Fibroblast of skin of back (primary cell): ENCODE measurements around the gene TYMP.
A peak's percentile ranks its signal among the peaks of the same experiment; 100 is the strongest.

Source experiments
- DNase-seq: peaks from one replicate; pipeline ENCODE4 v3.0.0-alpha.2; 2013

The TYMP gene

GRCh38 chr22:50562523-50563412, 33.0 kb upstream of the TYMP start, which contains the start of gene SYCE3:
Gene SYCE3 (minus strand): TSS chr22:50562919. CDS start chr22:50556405, 6,514 bp downstream.
- DNase-seq = peak; percentile 90

DNA sequence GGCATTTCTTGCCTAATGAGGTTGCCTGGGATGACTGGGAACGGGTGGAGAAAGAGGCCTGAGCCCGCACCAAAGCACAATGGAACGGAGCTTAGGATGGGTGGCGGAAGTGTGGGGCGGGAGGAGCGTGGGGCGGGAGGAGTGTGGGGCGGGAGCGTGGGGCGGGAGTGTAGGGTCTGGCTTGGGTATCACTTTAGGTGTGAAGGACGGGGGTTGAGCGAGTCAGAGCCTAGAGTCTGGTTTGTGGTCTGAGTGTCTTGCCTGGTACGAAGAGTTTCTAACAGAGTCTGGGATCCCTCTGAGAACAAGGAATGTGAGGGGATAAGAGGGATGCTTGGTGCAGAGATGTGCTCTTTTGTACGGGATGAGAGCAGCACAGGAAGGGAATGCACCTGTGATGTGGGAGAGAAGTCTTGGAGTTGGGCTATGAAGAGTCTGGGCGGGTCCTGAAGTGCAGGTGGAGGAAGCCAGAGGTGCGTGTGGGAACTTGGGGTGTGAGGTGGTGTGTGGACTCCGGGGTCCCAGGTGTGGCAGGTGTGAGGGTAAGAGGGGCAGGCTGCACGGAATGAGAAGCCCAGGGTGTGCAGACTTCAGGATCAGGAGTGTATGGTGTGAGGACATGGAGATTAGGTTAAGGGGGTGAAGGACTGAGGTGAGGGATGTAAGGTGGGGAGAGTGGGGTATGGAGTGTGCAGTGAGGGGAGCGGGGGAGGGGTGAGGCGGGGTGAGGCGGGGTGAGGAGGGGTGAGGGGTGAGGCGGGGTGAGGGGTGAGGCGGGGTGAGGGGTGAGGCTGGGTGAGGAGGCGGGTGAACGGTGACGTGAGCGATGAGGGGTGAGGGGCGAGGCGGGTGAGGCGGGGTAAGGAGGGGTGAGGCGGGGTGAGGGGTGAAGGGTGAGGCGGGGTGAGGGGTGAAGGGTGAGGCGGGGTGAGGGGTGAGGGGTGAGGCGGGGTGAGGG, 31.9 kb upstream of the TYMP start:
- no peak for DNase-seq

DNA sequence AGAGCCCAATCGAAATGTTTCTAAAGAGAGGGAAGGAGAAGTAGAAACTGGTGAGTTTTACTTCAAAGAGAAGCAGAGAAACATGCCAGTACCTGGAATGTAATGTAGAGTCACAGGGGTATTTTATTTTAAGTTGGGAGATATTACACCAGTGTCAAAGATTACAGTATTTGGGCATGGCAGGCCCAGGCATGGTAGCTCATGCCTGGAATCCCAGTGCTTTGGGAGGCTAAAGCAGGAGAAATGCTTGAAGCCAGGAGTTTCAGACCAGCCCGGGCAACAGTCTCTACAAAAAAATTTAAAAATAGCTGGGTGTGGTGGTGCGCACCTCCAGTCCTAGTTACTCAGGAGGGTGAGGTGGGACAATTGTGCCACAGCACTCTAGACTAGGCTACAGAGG, 30.2 kb upstream of the TYMP start:
- DNase-seq = no peak

- no peak for DNase-seq
These were observed 26.9 kb upstream of the TYMP start for GRCh38 chr22:50556703-50557102.

- no peak for DNase-seq
These were observed 23.5 kb upstream of the TYMP start for GRCh38 chr22:50553310-50553709.

DNA sequence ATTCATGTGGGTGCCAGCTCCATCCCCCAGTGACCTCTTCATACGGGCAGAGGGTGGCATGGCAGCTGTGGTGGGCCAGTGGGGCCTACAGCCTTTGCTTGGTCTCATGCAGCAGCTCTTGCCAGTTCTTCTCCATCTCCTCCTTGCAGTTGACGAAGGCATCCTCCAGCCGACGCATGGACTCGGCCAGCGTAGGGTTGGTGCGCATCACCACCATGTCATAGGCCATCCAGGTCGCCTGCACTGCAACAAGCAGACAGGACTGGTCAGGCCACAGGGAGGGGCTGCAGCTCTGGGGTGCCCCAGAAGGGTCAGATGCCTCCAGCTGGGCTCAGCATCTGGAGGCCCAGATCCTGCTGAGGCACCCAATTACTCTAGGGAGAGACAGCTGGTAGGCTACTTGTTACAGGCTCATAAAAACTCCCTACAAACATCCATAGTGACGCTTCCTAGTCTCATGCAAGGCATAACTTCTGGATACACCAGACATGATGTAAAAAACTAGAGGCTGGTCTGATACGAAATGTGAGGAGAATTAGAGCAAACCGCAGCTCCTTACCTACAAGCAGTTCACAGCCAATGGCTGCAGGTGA, 21.4 kb upstream of the TYMP start:
- no peak for DNase-seq

DNA sequence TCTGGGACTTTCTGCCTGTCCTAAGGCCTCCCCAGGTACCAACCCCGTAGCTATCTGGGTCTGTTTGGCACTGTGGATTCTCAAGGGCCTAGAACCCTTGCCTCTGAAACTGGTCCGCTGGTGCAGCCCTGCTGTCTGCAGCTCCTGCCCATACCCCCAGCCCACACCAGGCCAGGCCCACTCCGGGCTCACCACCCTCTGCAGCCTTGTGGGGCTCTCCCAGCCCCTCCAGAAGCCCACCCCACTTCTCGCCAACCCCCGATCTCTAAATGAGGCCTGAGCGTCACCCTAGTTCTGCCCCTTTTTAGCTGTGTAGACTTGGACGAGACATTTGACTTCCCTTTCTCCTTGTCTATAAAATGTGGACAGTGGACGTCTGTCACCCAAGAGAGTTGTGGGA, 20.6 kb upstream of the TYMP start:
- no peak for DNase-seq

DNA sequence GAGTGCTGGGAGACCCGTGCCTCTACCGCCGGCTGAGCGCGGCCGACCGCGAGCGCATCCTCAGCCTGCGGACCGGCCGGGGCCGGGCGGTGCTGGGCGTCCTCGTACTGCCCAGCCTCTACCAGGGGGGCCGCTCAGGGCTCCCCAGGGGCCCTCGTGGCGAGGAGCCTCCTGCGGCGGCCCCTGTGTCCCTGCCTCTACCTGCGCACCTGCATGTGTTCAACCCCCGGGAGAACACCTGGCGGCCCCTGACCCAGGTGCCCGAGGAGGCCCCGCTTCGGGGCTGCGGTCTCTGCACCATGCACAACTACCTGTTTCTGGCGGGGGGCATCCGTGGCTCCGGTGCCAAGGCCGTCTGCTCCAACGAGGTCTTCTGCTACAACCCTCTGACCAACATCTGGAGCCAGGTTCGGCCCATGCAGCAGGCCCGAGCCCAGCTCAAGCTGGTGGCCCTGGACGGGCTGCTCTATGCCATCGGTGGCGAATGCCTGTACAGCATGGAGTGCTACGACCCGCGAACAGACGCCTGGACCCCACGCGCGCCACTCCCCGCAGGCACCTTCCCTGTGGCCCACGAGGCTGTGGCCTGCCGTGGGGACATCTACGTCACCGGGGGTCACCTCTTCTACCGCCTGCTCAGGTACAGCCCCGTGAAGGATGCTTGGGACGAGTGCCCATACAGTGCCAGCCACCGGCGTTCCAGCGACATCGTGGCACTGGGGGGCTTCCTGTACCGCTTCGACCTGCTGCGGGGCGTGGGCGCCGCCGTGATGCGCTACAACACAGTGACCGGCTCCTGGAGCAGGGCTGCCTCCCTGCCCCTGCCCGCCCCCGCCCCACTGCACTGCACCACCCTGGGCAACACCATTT, 19.3 kb upstream of the TYMP start:
- no peak for DNase-seq

DNA sequence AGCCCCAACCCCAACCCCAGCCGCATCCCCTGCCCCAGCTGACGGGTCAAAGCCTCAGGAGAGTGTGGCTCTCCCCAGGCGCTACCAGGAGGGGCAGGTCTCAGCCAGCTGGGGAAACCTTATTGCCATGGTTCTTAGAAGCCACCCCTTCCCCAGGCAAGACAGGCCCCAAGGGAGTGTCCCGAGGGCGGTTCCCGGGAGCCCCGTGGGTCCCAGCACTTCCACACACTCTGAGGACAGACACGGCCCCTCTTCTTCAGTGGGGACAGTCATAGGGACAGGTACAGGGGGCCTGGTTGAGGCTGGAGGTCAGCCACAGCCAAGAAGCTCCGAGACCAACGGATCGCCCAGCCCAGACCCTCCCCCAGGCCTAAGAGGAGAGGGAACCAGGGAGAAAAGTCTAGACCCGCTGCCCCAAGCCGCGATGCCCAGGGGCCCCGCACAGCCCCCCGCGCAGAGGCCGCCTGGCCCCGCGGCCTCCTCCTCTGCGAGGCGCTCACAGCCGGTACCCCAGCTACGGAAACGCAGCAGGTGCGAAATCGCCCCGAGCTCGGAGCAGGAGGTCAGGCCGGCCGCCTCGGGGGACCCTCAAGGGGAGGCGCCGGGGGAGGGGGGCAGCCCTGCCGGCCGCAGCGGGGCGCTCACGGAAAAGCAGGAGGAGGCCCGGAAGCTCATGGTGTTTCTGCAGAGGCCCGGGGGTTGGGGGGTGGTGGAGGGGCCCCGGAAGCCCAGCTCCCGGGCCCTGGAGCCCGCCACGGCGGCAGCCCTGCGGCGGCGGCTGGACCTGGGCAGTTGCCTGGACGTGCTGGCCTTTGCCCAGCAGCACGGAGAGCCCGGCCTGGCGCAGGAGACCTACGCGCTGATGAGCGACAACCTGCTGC, 18.5 kb upstream of the TYMP start:
- DNase-seq = no peak

GRCh38 chr22:50547263-50547985, 17.6 kb upstream of the TYMP start:
- DNase-seq = no peak

DNA sequence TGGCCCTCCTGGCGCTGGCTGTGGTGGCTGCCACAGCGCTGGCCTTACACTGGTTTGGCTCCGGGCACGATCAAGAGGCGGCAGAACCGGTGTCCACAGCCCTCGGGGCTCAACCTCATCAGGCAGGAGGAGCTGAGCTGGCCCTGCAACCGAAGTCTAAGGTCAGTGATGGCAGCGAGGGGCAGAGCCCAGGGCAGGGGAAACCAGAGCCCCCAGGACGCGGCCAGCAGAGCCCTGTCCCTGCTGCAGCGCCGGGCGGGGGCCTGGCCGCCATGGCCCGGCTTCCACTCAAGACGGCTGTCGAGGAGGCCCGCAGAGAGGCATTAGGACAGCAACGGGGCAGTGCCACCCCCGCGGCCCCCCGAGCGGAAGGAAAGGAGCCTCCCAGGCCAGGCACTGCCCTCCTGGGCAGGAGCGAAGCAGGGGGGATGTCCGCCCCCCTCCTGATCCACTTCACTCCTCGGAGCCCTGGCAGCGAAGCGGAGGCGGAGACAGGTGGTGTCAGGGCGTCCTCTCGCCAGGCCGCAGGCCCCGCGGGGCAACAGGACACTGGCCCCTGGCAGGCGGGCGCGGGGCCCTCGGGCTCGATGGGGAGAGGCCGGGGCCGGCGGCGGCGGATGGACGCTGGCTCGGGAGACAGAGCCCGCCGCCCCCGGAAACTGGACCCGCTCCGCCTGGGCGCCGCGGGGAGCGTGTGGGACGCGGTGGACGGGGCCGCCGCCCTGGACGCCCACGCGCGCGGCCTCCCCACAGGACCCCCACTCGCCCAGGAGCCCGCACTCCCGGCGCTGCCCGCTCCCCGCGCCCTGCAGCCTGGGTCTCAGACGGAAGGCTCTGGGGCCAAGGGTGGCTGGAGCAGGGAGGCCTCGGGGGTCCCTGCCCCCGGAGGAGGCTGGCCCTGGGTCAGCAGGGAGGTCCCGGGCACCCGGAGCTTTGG, 16.8 kb upstream of the TYMP start:
- no peak for DNase-seq

- DNase-seq = peak; percentile 40
These were observed 15.9 kb upstream of the TYMP start, which contains the start of gene KLHDC7B for GRCh38 chr22:50545522-50546325. Gene KLHDC7B (plus strand): TSS chr22:50545899. CDS start chr22:50546244, 345 bp downstream.

GRCh38 chr22:50544746-50545253, 15.0 kb upstream of the TYMP start:
- DNase-seq = no peak

GRCh38 chr22:50544078-50544745, 14.4 kb upstream of the TYMP start:
- peak; percentile 61 for DNase-seq

DNA sequence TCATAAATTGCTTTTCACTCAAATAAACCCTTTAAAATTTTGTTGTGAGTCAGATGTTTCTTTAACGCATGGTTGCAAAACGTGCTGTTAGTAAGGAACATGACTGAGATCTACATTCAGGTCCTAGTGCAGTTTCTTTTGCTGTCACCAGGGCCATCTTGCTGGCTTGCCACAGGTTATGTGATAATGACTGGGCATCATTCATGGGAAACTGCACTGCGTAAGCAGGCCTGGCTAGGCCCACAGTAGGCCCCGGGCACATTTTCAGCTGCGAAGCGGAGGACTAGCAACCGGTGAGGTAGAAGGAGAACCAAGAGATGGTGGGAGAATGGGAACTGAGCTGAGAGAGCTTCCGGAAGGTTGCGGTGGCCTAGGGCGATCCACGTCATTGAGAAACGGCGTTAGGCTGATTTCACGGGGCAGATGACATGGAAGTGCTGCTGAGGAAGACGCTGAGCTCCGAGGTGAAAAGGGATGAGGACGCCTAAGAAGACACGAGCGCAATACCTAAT, 12.7 kb upstream of the TYMP start:
- DNase-seq = no peak

DNA sequence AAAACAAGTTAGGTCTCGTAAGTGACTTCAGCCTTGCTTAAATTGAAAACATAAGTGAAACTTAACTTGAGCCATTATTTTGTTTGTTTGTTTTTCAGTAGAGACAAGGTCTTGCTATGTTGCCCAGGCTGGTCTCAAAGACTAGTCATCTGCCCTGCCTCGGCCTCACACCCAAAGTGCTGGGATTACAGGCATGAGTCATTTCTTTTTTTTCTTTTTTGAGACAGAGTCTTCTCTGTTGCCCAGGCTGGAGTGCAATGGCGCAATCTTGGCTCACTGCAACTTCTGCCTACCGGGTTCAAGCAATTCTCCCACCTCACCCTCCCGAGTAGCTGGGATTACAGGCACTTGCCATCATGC, 11.8 kb upstream of the TYMP start:
- DNase-seq = peak; percentile 74

DNA sequence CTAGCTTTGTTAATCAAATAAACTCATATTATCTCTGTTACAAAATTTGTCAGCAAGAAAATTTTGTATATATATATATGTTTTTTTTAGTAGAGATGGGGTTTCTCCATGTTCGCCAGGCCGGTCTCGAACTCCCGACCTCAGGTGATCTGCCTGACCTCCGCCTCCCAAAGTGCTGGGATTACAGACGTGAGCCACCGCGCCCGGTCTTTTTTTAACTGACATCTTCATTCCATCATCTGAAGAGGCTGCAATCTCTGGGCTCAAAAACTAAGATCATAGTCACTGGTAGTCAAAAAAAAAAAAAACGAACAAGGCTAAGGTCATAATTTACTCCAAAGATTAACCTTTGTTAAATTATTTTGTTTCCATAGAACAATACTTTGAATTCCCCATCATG, 10.6 kb upstream of the TYMP start:
- DNase-seq = no peak
